Activated naive CD4-positive, alpha-beta T cell treated with Interleukin-2 at 50 U/mL for 16 hours (primary cell): ENCODE results near the gene TPRN.

Source experiments
- DNase-seq: peaks from one replicate; pipeline ENCODE4 v3.0.0-alpha.2; 2020

TPRN gene

DNA sequence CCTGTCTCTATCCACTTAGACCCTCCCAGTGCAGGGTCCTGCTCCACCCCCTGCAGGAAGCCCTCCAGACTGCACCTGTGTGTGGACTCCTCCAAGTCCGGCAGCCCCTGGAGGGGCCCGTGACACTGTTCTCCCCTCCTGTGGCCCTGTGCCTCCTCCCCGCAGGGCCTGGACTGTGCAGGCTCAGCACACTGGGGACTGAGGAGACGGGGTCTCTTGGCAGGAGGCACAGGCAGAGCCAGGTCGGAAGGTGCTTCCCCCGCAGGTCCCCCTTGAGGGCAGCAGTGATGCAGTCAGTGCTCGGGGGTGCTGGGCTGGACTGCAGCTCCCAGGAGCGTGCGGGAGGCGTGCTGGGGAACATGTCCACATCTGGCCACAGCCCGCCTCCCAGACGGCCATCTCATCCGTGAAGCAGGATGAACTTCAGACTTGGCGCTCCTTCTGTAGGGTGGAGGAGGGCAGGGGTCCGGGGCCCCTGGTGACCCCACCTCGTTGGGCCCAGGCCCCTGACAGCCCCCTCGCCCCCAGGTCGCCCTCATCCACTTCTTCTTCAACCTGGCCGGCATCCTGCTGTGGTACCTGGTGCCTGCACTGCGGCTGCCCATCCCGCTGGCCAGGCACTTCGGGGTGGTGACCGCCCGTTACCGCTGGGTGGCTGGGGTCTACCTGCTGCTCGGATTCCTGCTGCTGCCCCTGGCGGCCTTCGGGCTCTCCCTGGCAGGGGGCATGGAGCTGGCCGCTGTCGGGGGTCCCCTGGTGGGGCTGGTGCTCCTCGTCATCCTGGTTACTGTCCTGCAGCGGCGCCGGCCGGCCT, 35.1 kb upstream of the TPRN start:
- no peak for DNase-seq

- DNase-seq: no peak
Observed at GRCh38 chr9:137234758-137235423, 34.4 kb upstream of the TPRN start.

DNA sequence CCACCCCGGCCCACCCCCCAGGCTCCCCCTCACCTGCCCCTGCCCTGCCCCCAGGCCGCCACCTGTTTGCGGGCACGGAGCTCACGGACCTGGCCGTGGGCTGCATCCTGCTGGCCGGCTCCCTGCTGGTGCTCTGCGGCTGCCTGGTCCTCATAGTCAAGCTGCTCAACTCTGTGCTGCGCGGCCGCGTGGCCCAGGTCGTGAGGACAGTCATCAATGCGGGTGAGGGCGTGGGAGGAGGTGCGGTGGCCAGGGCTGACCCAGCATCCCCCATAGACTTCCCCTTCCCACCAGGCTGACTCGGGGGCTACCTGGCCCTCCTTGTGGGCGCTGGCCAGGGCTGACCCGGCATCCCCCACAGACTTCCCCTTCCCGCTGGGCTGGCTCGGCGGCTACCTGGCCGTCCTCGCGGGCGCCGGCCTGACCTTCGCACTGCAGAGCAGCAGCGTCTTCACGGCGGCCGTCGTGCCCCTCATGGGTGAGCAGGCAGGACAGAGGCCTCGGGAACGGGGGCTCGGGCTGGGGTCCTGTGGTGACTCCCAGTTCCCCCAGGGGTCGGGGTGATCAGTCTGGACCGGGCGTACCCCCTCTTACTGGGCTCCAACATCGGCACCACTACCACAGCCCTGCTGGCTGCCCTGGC, 33.6 kb upstream of the TPRN start:
- DNase-seq: no peak

GRCh38 chr9:137233143-137233980, 32.8 kb upstream of the TPRN start:
- no peak for DNase-seq

DNA sequence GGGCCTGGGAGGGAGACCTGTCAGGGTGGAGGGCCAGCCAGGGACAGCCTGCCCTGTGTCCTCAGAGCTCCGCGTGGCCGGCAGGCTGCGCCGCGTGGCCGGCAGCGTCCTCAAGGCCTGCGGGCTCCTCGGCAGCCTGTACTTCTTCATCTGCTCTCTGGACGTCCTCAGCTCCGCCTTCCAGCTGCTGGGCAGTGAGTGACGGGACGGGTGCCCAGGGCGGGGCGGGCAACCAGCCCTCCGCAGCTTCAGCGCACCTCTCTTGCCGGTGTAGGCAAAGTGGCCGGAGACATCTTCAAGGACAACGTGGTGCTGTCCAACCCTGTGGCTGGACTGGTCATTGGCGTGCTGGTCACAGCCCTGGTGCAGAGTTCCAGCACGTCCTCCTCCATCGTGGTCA, 32.0 kb upstream of the TPRN start:
- no peak for DNase-seq

- no peak for DNase-seq
Observed at GRCh38 chr9:137232101-137232500, 31.6 kb upstream of the TPRN start.

DNA sequence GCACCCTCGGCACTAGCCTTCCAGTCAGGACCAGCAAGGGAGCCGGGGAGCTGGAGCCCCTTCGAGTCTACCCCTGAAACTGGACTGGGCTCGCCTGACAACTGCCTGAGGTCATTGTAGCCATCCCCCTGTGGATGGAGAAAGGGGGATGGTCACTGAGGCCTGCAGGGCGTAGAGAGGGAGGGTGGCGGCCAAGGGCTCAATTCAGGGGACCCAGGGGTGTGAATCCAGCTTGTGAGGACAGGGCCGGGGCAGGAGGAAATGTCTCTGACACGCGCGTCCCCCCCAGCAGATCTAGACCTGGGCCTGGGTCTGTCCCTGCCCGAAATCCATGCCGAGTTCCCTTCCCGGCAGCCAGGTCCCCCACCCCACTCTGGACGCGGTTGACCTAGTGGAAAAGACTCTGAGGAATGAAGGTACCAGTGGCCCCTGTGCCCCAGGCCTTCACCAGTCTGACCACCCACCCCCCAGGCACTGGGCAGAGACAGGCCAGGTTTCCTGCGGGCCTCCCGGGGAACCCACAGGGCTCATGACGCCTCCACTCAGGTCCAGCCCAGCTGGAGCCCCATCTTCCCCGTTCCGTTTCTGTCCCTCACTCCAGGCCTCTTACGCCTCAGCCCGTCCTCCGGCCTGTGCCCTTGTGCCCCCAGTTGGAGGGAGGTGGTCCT, 31.0 kb upstream of the TPRN start:
- no peak for DNase-seq

- no peak for DNase-seq
Observed at GRCh38 chr9:137230705-137231371, 30.3 kb upstream of the TPRN start, which contains the start of gene SLC34A3. Gene SLC34A3 (plus strand): TSS chr9:137230901. CDS start chr9:137231703, 802 bp downstream.

DNA sequence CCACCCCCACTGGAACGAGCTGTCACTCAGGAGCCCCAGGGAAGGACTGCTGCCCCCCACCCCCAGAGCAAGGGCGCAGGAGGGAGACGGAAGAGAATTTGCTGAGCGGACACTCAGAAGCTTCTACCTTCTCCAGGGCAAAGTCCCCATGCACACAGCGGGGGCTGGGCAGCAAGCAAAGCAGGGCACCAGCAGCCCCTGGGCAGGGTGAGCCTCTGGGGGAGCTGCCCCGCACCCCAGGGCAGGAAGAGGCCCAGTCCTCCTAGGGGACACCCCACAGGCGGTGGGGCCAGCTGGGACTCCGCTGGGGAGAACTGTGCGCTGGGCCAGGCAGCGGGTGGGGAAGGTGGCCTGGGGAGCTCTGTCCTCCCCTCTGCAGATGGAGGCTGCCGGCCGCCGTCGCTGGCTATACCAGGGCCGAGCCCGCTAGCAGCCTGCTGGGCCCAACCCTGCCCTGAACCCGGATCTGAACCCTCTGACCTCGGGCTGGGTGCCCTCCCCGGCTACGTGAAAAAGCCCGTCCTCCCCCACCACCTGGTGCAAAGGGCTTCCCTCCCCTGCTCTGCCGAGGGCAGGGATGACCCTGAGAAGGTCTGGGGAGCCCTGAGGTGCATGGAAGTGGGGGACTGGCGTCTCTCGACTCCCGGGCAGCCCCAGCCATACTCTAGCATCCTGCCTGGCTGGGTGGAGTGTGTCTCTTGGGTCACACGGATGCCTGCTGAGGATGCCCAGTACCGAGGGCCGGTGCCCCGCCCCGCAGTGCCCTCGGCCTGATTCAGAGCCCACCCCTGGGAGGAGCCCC, 29.6 kb upstream of the TPRN start:
- DNase-seq: no peak

DNA sequence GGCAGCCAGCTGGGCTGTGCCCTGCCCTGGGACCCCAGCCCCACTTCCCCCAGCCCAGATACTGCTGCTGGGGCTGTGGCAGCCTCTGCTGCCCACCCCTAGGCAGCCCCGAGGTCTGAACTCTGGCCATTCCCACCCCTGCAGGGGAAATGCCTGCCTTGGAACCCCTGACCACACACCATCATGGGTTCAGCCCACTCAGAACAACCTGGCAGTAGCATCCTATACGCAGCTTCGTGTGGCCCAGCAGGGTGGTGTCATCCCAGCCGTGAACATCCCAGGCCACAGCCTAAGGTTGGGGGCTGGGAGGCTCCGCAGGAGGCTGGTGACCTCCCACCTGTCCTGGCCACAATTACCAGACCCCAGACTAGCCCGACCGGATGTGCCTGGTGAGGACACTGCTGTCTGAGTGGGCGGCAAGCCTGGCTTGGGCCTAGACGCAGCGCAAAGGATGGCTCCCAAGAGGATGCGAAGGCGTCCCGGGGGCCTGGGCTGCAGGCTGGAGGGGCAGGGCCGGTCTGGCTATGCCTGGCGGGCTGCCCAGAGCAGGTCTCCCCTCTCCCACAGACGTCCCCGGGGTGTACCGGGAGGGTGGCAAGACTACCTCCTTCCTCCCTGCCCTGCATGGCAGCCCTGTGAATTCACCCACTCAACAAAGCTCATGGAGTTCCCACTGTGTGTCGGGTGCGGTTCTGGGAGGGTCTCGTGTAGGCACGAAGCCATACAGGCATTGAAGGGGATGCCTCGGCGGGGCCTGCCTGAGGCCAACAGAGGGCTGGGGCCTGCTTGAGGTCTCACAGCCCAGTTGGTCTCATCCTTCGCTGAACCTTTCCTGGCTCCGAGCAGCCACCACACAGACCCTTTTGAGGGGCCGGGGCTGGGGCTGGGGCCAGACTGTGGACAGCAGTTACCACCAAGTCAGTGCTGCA, 28.7 kb upstream of the TPRN start:
- DNase-seq: no peak

- no peak for DNase-seq
Observed at GRCh38 chr9:137228506-137228967, 28.0 kb upstream of the TPRN start.

DNA sequence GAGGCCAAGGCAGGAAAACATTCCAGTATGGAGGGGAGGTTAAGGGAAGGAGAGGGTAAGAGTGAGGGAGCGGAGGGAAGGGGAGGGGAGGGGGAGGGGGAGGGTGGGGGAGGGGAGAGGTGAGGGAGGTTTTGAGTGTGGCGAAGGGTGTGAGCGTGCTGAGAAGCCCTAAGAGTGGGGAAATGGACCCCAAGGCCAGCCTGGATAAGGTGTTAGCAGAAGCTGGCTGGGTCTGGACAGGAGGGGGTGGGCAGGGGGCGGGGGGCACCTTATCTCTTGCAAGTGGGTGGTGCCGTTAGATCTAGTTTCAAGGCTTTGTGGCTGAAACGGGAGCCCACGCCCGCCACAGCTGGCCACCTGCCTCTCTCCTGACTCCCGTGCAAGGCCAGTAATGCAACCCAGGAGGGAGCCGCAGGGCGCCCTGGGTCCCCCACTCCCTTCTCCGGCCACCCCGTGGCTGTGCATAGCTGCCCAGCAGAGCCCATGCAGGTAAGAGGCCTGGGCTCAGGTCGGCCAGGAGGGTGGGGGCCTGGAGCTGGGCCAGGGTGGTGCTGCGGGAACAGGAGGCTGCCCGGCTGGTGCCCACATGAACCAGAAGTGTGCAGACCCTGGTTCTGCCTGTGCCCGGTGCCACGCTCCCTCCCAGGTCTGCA, 27.4 kb upstream of the TPRN start:
- no peak for DNase-seq

DNA sequence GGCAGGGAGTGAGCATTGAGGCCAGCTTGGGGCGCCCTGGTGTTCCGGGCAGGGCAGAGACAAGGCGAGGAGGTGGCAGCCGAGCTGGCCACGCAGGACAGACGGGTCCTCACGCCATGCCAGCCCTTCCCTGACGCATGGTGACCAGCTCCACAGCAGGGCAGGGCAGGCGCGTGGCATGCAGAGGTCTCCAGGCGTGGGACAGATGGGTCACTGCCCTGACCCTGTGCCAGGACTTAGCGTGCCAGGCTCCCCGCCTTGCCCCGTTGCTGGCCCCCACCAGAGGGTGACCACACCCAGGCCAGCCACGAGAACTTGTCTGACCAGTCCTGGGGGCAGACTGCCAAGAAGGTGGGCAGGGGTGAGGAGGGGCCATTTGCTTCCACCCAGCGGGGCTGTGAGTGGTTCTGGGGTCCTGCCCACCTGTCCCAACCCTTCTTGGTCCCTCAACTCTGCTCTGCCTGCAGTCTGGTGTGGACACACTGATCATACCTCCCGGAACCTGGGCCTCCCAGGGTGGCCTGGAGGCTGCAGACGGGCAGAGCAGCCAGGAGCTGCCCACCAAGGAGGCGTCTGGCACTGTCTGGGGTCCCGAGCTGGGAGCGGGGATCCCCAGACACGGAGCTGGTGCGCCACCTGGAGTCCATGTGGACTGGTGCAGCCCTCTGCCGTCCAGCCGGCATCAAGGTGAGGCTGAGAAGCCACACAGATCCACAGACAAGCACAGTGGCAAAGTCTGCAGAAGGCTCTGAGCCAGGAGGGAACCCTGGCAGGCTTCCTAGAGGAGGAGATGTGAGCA, 26.7 kb upstream of the TPRN start, which contains the start of gene RNF224:
Gene RNF224 (plus strand): TSS at position 449 of the 799 bp plus-strand sequence. CDS start 834 bp downstream, outside the sequence.
- peak; percentile 82 for DNase-seq

GRCh38 chr9:137226338-137227053, 26.0 kb upstream of the TPRN start:
- DNase-seq: no peak

DNA sequence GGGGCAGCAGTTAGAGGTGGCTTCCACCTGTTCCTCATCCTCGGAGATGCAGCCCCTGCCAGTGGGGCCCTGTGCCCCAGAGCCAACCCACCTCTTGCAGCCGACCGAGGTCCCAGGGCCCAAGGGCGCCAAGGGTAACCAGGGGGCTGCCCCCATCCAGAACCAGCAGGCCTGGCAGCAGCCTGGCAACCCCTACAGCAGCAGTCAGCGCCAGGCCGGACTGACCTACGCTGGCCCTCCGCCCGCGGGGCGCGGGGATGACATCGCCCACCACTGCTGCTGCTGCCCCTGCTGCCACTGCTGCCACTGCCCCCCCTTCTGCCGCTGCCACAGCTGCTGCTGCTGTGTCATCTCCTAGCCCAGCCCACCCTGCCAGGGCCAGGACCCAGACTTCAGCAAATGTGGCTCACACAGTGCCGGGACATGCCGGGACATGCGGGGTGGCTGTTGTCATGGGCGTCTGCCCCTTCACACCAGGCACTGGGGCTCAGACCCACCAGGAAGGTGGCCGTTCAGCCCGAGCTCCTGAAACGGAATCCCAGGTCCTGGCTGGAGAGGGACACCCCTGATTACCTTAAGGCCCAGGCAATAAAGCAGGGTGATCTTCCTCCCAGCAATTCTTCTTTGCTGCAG, 25.3 kb upstream of the TPRN start:
- no peak for DNase-seq

- no peak for DNase-seq
Observed at GRCh38 chr9:137224830-137225694, 24.5 kb upstream of the TPRN start, which contains the start of gene CYSRT1. Gene CYSRT1 (plus strand): TSS chr9:137225174. CDS start chr9:137225622, 448 bp downstream.
